ENCODE results near the gene CD36.

The CD36 gene

GRCh38 chr7:80634505-80634904, 3.9 kb upstream of the CD36 start:
- no peaks in the 10 kb centered on the region for H3K9me3 ChIP-seq
- H3K4me1 ChIP-seq: peaks cover 24% of the 10 kb centered on the region
- no peak for DNase-seq (ENCODE audit: low spot score in 2 of 2)
- H3K36me3 ChIP-seq (replicated peaks): no peaks in the 10 kb centered on the region
- H3K4me3 ChIP-seq: no peak overlapping the region
- H3K27me3 ChIP-seq (ENCODE audit: low read depth): no peaks in the 10 kb centered on the region
- in situ Hi-C loops (cut with MboI; ENCODE audit: low sequenced_read_pairs): no loop called here

DNA sequence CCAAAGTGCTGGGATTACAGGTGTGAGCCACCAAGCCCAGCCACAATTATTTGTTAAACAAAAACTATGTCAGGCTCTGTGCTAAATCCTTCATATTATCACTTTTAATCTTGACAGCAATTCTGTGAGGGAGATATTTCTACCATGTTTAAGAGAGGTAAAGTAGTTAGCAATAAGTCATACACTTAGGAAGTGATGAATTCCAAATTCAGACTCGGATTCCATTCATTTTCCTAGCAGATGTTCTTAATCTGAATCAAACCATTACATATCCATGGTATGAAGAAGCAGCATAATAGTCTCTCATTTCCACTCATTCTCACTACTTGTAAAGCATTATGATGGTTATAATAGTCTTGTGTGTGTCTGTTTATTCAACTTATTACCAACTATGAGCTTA, 2.9 kb upstream of the CD36 start:
- no peak overlapping the region for H3K4me3 ChIP-seq
- H3K27me3 ChIP-seq (ENCODE audit: low read depth): no peaks in the 10 kb centered on the region
- in situ Hi-C loops (cut with MboI; ENCODE audit: low sequenced_read_pairs): no loop called here
- DNase-seq (ENCODE audit: low spot score in 2 of 2): no peak
- no peaks in the 10 kb centered on the region for H3K9me3 ChIP-seq
- peaks cover 17% of the 10 kb centered on the region for H3K4me1 ChIP-seq
- H3K36me3 ChIP-seq (replicated peaks): no peaks in the 10 kb centered on the region

GRCh38 chr7:80635998-80636397, 2.4 kb upstream of the CD36 start:
- DNase-seq (ENCODE audit: low spot score in 2 of 2): no peak
- in situ Hi-C loops (cut with MboI; ENCODE audit: low sequenced_read_pairs): no loop called here
- Histone ChIP-seq H3K36me3 (replicated peaks) (no peaks in the 10 kb centered on the region), H3K9me3 (no peaks in the 10 kb centered on the region), H3K4me3 (no peak overlapping the region), H3K27me3 (ENCODE audit: low read depth) (no peaks in the 10 kb centered on the region), H3K4me1 (peaks cover 16% of the 10 kb centered on the region)

DNA sequence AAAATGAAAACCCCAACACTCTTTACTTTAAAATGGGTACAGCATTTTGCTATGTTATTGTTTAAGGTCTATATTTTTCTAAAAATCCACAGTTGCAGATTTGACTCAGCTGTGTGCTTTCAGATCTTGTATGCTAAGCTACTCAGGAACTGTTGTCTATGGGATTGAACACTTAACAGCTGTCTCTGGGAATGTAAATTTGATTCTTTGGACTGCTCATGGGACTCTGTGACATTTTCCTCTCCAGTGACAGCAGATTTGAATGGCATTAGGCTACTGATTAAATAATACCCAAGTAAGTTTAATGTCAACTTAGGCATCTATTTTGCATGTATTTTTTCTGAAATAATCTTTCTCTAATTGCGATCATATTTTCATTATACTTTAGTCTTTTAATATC, 1.7 kb upstream of the CD36 start:
- H3K9me3 ChIP-seq: no peaks in the 10 kb centered on the region
- H3K36me3 ChIP-seq (replicated peaks): no peaks in the 10 kb centered on the region
- no peaks in the 10 kb centered on the region for H3K27me3 ChIP-seq (ENCODE audit: low read depth)
- H3K4me1 ChIP-seq: peaks cover 9% of the 10 kb centered on the region
- in situ Hi-C loops (cut with MboI; ENCODE audit: low sequenced_read_pairs): no loop called here
- no peak for DNase-seq (ENCODE audit: low spot score in 2 of 2)
- H3K4me3 ChIP-seq: no peak overlapping the region

DNA sequence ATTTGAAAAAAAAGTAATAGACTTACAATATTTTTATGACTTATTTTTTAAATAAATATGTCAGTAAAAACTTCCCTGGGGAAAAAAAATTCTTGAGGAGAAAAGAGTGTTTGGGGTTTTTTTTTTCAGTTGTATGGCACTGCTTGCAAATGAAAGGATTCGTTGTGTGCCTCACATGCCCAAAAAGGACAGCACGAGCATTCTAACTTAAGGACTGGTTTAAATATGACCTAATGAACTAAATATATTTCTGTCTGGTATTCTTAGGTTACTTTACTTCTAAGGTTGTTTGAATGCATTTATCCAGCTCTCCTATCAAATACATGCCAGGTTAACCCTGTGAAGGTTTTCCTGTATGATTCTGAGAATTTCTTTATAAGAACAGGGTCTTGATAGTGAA, 988 bp upstream of the CD36 start:
- Histone ChIP-seq H3K36me3 (replicated peaks) (no peaks in the 10 kb centered on the region), H3K4me1 (peaks cover 3% of the 10 kb centered on the region), H3K27me3 (ENCODE audit: low read depth) (no peaks in the 10 kb centered on the region), H3K9me3 (no peaks in the 10 kb centered on the region), H3K4me3 (no peak overlapping the region)
- in situ Hi-C loops (cut with MboI; ENCODE audit: low sequenced_read_pairs): no loop called here
- DNase-seq (ENCODE audit: low spot score in 2 of 2): no peak

DNA sequence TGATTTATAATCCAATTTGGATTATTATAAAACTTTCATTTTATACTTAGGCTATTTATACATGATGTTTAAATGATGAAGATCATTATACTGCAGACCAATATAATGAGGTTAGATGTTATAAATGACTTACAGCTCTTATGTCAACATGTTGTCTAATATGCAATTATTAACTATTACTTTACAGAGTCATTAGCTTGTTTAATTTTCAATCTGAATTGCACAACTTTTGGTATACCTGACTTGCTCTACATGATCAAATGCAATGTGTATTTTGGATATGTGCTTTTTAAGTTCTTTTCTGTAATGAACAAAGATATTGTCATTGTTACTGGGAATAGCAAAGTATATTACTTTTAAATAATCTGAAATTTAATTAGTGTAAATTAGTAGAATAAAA, 569 bp downstream of the CD36 start:
- Histone ChIP-seq H3K27me3 (ENCODE audit: low read depth) (no peaks in the 10 kb centered on the region), H3K4me3 (no peak overlapping the region), H3K9me3 (no peaks in the 10 kb centered on the region), H3K4me1 (peaks cover 3% of the 10 kb centered on the region; the same call in 1 of the 2 replicates), H3K36me3 (replicated peaks) (no peaks in the 10 kb centered on the region)
- DNase-seq (ENCODE audit: low spot score in 2 of 2): no peak
- in situ Hi-C loops (cut with MboI; ENCODE audit: low sequenced_read_pairs): no loop called here

GRCh38 chr7:80640846-80641245, 2.4 kb downstream of the CD36 start:
- no peaks in the 10 kb centered on the region for H3K4me1 ChIP-seq
- in situ Hi-C loops (cut with MboI; ENCODE audit: low sequenced_read_pairs): no loop called here
- no peaks in the 10 kb centered on the region for H3K9me3 ChIP-seq
- DNase-seq (ENCODE audit: low spot score in 2 of 2): no peak
- H3K27me3 ChIP-seq (ENCODE audit: low read depth): no peaks in the 10 kb centered on the region
- H3K4me3 ChIP-seq: no peak overlapping the region
- no peaks in the 10 kb centered on the region for H3K36me3 ChIP-seq (replicated peaks)

DNA sequence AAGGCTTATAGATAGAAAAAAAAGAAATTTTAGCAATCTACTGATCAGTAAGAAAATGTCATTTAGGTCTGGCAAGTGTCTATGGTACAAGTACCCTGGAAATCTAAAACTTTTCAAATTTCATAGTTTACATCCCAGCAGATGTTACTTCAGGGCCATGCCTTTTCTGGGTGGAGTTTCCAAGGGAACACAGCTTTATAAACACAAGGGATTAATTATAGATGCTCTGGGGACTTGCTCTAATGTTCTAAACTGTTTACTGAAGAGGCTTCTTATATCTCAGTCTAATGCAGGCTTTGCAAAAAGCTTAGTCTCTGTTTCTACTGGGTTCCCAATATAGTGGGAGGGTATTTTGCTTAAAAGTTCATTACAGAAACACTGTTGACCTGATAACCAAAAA, 3.1 kb downstream of the CD36 start:
- Histone ChIP-seq H3K36me3 (replicated peaks) (no peaks in the 10 kb centered on the region), H3K9me3 (no peaks in the 10 kb centered on the region), H3K4me3 (no peak overlapping the region), H3K4me1 (no peaks in the 10 kb centered on the region), H3K27me3 (ENCODE audit: low read depth) (no peaks in the 10 kb centered on the region)
- DNase-seq (ENCODE audit: low spot score in 2 of 2): no peak
- in situ Hi-C loops (cut with MboI; ENCODE audit: low sequenced_read_pairs): no loop called here

DNA sequence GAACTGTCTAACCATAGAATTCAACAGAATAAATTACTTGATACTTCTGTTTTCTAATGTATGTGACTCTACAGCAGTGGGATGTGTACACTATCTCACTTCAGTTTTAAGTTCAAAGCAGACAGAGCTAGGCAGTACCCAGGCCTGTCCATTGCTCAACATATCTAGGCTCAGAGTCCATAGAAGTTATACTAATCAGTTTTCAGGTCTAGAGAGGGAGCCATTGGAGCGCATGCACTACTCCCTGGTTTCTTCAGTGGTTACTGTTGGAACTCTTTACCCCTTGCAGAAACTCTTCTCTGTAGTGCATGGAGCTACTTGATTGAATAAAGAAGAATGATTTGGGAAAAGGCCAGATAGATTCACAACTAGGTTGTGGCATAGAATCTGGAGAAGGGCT, 4.4 kb downstream of the CD36 start:
- Histone ChIP-seq H3K36me3 (replicated peaks) (no peaks in the 10 kb centered on the region), H3K9me3 (no peaks in the 10 kb centered on the region), H3K27me3 (ENCODE audit: low read depth) (no peaks in the 10 kb centered on the region), H3K4me3 (no peak overlapping the region), H3K4me1 (no peaks in the 10 kb centered on the region)
- in situ Hi-C loops (cut with MboI; ENCODE audit: low sequenced_read_pairs): no loop called here
- DNase-seq (ENCODE audit: low spot score in 2 of 2): no peak

DNA sequence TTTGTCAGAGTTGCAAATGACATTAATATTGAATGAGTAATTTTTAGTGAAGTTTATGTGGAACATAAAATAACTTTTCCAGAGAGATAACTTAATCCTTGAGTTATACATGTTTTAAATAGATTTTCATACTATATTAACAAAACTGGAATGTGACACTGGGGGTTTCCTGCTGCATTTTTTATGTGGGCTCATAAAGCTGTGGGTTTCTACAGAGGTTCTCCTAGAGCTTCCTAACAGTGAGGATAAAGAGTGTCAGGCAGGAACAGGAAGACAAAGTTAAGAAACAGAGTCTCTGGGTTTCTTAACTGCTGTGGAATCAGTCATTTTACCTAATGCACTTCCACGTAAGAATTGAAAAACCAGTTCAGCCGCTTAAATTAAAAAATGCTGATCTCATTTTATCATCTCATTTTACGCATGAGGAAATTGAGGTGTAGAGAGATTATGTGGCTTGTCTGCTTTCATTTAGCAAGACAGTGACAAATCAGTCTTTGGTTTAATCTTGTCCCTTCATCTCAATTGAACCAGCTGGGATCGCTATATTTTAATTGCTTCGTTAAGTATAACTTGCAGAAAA, 5.0 kb downstream of the CD36 start:
- Histone ChIP-seq H3K4me3 (no peak overlapping the region), H3K36me3 (replicated peaks) (no peaks in the 10 kb centered on the region), H3K27me3 (ENCODE audit: low read depth) (no peaks in the 10 kb centered on the region), H3K4me1 (no peaks in the 10 kb centered on the region), H3K9me3 (no peaks in the 10 kb centered on the region)
- DNase-seq (ENCODE audit: low spot score in 2 of 2): no peak
- in situ Hi-C loops (cut with MboI; ENCODE audit: low sequenced_read_pairs): no loop called here

GRCh38 chr7:80644054-80644453, 5.6 kb downstream of the CD36 start:
- DNase-seq (ENCODE audit: low spot score in 2 of 2): no peak

DNA sequence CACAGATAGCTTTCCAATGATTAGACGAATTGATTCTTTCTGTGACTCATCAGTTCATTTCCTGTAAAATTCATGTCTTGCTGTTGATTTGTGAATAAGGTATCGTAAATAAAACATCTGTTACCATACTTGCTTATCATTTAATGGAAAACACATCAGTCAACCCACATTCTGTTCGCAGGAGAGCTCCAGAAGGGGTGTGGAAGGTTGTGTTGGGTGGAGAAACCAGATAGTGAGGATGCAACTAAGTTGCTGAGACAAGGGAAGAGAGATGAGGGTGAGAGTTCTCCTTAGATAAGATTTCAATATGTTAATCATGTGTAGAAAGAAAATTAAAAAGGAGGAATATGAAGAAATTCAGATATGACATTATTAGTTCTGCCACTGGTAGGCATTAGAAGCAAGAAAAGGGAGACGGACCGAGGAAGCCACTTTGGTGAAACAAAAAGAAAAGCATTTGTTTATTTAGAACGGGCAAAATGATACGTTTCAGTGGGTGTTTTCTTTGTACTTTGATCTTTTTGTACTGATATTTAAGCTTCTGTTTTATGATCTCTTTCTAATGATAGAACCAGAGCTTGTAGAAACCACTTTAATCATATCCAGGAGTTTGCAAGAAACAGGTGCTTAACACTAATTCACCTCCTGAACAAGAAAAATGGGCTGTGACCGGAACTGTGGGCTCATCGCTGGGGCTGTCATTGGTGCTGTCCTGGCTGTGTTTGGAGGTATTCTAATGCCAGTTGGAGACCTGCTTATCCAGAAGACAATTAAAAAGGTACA, 7.8 kb downstream of the CD36 start:
- Histone ChIP-seq H3K27me3 (ENCODE audit: low read depth) (no peaks in the 10 kb centered on the region), H3K4me3 (no peak overlapping the region), H3K36me3 (replicated peaks) (no peaks in the 10 kb centered on the region), H3K4me1 (no peaks in the 10 kb centered on the region), H3K9me3 (no peaks in the 10 kb centered on the region)
- in situ Hi-C loops (cut with MboI; ENCODE audit: low sequenced_read_pairs): no loop called here
- no peak for DNase-seq (ENCODE audit: low spot score in 2 of 2)

More at GRCh38 chr7:80644054-80644453, 5.6 kb downstream of the CD36 start:
- no peaks in the 10 kb centered on the region for H3K36me3 ChIP-seq (replicated peaks)
- no peaks in the 10 kb centered on the region for H3K27me3 ChIP-seq (ENCODE audit: low read depth)
- in situ Hi-C loops (cut with MboI; ENCODE audit: low sequenced_read_pairs): no loop called here
- H3K4me3 ChIP-seq: no peak overlapping the region
- H3K4me1 ChIP-seq: no peaks in the 10 kb centered on the region
- no peaks in the 10 kb centered on the region for H3K9me3 ChIP-seq

- Histone ChIP-seq H3K4me3 (no peak overlapping the region), H3K27me3 (ENCODE audit: low read depth) (no peaks in the 10 kb centered on the region), H3K9me3 (no peaks in the 10 kb centered on the region), H3K36me3 (replicated peaks) (no peaks in the 10 kb centered on the region), H3K4me1 (no peaks in the 10 kb centered on the region)
- in situ Hi-C loops (cut with MboI; ENCODE audit: low sequenced_read_pairs): no loop called here
- no peak for DNase-seq (ENCODE audit: low spot score in 2 of 2)
Observed at GRCh38 chr7:80647436-80647835, 9.0 kb downstream of the CD36 start.

DNA sequence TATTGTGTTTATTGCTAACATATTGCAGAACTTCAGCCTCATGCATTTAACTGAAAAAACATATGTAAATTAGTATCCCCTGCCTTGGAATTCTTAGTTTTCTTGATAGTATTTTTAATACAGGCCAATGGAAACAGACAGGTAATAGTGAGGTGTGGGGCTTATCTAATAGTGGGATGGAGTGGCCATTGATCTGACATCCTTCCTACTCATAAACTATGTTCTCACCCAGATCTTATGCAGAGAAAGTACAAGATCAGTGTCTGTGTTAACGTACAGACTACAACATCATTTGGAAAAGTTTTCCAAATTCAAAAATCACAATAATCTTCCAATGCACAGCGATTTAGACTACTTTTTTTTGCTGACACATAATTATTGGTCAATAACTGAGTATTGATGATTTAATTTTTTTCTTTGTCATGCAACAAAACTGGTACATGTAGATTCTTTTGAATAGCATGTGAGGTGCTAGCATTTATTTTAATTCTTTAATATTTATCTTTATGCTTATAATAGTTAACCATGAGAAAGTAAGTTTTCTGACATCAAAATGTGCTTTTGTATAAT, 9.7 kb downstream of the CD36 start:
- DNase-seq (ENCODE audit: low spot score in 2 of 2): no peak
- Histone ChIP-seq H3K4me1 (no peaks in the 10 kb centered on the region), H3K4me3 (no peak overlapping the region), H3K36me3 (replicated peaks) (no peaks in the 10 kb centered on the region), H3K9me3 (no peaks in the 10 kb centered on the region), H3K27me3 (ENCODE audit: low read depth) (no peaks in the 10 kb centered on the region)
- in situ Hi-C loops (cut with MboI; ENCODE audit: low sequenced_read_pairs): no loop called here
